Measurements from ENCODE around the gene EIF2A. TPM values are rescaled to one million over a fixed set of nuclear protein-coding genes. Genes with fewer than 3 reads are reported as not detected.

Gene EIF2A
- total and polyA plus RNA-seq, 2 of the 13 experiments (the other 11 are each of a cell fraction or from before 2014, with no cell fraction given), result 124 to 139 TPM

DNA sequence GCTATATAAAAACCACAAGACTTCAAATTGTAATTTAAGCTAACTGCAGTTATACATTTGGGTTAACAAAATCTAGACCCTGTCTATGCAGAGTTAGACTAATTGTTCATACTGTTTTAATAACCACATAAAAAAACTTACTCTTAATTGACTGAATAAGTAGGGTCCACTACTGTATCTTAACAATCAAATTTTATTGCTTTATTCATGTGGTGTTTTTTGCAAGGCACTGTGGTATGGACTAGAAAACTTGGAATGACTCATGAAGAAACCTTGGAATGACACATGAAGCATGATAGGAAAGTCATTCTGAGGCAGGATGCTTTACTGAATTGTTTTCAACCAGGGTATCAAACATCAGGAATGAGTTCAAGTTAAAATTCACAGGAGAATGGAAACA lies 2.5 kb upstream of the EIF2A start:
- DNase-seq (ENCODE audit: low spot score) (no peak), FAIRE-seq (no peak), ATAC-seq (no peak)
- in situ Hi-C loops (cut with HindIII; ENCODE audit: extremely low pct_ligation_motif_present, low pct_unique_long_range_greater_than_20kb), result no loop called here
- Histone ChIP-seq H3K4me3 (replicated peaks in 1 of 3; ENCODE audit: insufficient read depth in 1 of 3, low read depth in 2 of 3, low read length in 3 of 3) (peak overlapping the region in 2 of 3 experiments; percentile 94; a peak in 1 of 6 replicates), H4K20me1 (ENCODE audit: insufficient read depth, low read length) (peaks cover 17% of the 10 kb centered on the region; the same call in 1 of the 2 replicates), H3K4me2 (ENCODE audit: low read depth, low read length) (peak overlapping the region; percentile 67), H3K27me3 (ENCODE audit: control insufficient read depth in 1 of 2, insufficient read depth in 2 of 2, low read length in 2 of 2) (peaks cover 0 to 7% of the 10 kb centered on the region in 2 experiments; a peak in 1 of 5 replicates), H2AFZ (ENCODE audit: low read length) (no peak overlapping the region), H3K79me2 (ENCODE audit: insufficient read depth, low read length) (peaks cover 60% of the 10 kb centered on the region), H3K27ac (ENCODE audit: extremely low read length, insufficient read depth, low read length) (no peak overlapping the region), H3K36me3 (replicated peaks in 1 of 2; ENCODE audit: control insufficient read depth in 1 of 2, insufficient read depth in 2 of 2, low read length in 2 of 2) (peaks cover 2 to 12% of the 10 kb centered on the region in 2 experiments; a peak in 3 of 5 replicates), H3K4me1 (ENCODE audit: insufficient read depth, low read length) (peaks cover 39% of the 10 kb centered on the region), H3K9me3 (ENCODE audit: low read length) (no peaks in the 10 kb centered on the region), H3K9ac (ENCODE audit: insufficient read depth, low read depth, low read length) (no peak overlapping the region)
- no TSS peak for BruUV-seq (replicated peaks)
- TF ChIP-seq ZIK1 (CRISPR knock-in tag; IDR thresholded peaks at IDR 0.05; ENCODE audit: borderline replicate concordance, low read depth), result no peak
- no peak for TF ChIP-seq ZNF749 (CRISPR knock-in tag; IDR thresholded peaks at IDR 0.05; ENCODE audit: borderline replicate concordance)
- no peak for TF ChIP-seq NFKB2 (CRISPR knock-in tag; IDR thresholded peaks at IDR 0.05; ENCODE audit: borderline replicate concordance)
- TF ChIP-seq, protein P1, sequence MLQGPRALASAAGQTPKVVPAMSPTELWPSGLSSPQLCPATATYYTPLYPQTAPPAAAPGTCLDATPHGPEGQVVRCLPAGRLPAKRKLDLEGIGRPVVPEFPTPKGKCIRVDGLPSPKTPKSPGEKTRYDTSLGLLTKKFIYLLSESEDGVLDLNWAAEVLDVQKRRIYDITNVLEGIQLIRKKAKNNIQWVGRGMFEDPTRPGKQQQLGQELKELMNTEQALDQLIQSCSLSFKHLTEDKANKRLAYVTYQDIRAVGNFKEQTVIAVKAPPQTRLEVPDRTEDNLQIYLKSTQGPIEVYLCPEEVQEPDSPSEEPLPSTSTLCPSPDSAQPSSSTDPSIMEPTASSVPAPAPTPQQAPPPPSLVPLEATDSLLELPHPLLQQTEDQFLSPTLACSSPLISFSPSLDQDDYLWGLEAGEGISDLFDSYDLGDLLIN (CRISPR knock-in tag; IDR thresholded peaks at IDR 0.05; ENCODE audit: borderline replicate concordance), result no peak
- TF ChIP-seq, protein P2, sequence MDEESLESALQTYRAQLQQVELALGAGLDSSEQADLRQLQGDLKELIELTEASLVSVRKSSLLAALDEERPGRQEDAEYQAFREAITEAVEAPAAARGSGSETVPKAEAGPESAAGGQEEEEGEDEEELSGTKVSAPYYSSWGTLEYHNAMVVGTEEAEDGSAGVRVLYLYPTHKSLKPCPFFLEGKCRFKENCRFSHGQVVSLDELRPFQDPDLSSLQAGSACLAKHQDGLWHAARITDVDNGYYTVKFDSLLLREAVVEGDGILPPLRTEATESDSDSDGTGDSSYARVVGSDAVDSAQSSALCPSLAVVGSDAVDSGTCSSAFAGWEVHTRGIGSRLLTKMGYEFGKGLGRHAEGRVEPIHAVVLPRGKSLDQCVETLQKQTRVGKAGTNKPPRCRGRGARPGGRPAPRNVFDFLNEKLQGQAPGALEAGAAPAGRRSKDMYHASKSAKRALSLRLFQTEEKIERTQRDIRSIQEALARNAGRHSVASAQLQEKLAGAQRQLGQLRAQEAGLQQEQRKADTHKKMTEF (CRISPR knock-in tag; IDR thresholded peaks at IDR 0.05), result no peak
- no peak for TF ChIP-seq JARID2 (CRISPR knock-in tag; IDR thresholded peaks at IDR 0.05; ENCODE audit: insufficient replicate concordance)
- TF ChIP-seq, protein P3, sequence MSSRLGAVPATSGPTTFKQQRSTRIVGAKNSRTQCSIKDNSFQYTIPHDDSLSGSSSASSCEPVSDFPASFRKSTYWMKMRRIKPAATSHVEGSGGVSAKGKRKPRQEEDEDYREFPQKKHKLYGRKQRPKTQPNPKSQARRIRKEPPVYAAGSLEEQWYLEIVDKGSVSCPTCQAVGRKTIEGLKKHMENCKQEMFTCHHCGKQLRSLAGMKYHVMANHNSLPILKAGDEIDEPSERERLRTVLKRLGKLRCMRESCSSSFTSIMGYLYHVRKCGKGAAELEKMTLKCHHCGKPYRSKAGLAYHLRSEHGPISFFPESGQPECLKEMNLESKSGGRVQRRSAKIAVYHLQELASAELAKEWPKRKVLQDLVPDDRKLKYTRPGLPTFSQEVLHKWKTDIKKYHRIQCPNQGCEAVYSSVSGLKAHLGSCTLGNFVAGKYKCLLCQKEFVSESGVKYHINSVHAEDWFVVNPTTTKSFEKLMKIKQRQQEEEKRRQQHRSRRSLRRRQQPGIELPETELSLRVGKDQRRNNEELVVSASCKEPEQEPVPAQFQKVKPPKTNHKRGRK (CRISPR knock-in tag; IDR thresholded peaks at IDR 0.05), result no peak
- no peak for TF ChIP-seq ZMYM2 (CRISPR knock-in tag; IDR thresholded peaks at IDR 0.05)
- no peak for TF ChIP-seq HNF4G (IDR thresholded peaks at IDR 0.05; ENCODE audit: borderline replicate concordance, low read depth, low read length)
- TF ChIP-seq HNF4G (CRISPR knock-in tag; IDR thresholded peaks at IDR 0.05; ENCODE audit: borderline replicate concordance, low read depth), result no peak
- TF ChIP-seq, protein P4, sequence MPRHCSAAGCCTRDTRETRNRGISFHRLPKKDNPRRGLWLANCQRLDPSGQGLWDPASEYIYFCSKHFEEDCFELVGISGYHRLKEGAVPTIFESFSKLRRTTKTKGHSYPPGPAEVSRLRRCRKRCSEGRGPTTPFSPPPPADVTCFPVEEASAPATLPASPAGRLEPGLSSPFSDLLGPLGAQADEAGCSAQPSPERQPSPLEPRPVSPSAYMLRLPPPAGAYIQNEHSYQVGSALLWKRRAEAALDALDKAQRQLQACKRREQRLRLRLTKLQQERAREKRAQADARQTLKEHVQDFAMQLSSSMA (CRISPR knock-in tag; IDR thresholded peaks at IDR 0.05), result no peak
- CTCF ChIA-PET (ENCODE audit: low intra/inter-chr PET ratio, low total read pairs), result no interaction called here
- POLR2A ChIA-PET, result no interaction called here
- intact Hi-C loops (cut with micrococcal nuclease; ENCODE audit: unreplicated experiment), result loop anchor here (10.0 kb wide), 1 partner anchor 161 kb away; the partner anchor contains the start of gene ERICH6
